SK-N-SH (cell line): ENCODE data around the gene MYOZ2. TPM values are rescaled to one million over a fixed set of nuclear protein-coding genes. Genes with fewer than 3 reads are reported as not detected.

Source experiments
- CTCF ChIA-PET: fragments of 300-600, 350-600 bp; formaldehyde crosslinking; extraction: SDS; loops from one replicate; lab custom pipeline; 2021; lab: Yijun Ruan, JAX
- POLR2A ChIA-PET: fragments of 350-600 bp; sonication (Branson Sonifier 250); formaldehyde crosslinking; extraction: SDS; loops from one replicate; lab custom pipeline; 2020; ENCODE audit warnings: antibody characterized with exemption, inconsistent platforms; lab: Yijun Ruan, JAX
- DNase-seq: peaks from one replicate; pipeline ENCODE4 v3.0.0; 2012
- H2AFZ ChIP-seq: fragments of 200-600 bp; sonication (generic); 2 replicates; pipeline ENCODE4 v1.8.1; 2016; ENCODE audit warnings: antibody characterized with exemption, mild to moderate bottlenecking, low read depth
- H3F3A ChIP-seq: fragments of 200-600 bp; sonication (generic); replicated peaks from 2 replicates; pipeline ENCODE3; 2016; ENCODE audit warnings: antibody characterized with exemption, mild to moderate bottlenecking; ENCODE audit not compliant: insufficient read depth
- H3K27ac ChIP-seq, 2 experiments: fragments of 200-500 bp in 1 of 2; fragments of 200-600 bp in 1 of 2; sonication (Bioruptor generic) in 1 of 2; sonication (generic), shearing (Covaris generic) in 1 of 2; 2 replicates each; pipeline versions ENCODE4 v1.5.1 to v1.6.1; 2014 to 2016; ENCODE audit warnings: low read depth in 2 of 2, inconsistent platforms in 1 of 2, low read length in 1 of 2, mild to moderate bottlenecking in 1 of 2, mixed read lengths in 1 of 2
- H3K27me3 ChIP-seq: fragments of 200-600 bp; sonication (generic), shearing (Covaris generic); 2 replicates; pipeline ENCODE4 v1.6.1; 2016; ENCODE audit warnings: mixed run types; ENCODE audit not compliant: insufficient read depth
- H3K36me3 ChIP-seq, 2 experiments: fragments of 200-500 bp in 1 of 2; fragments of 200-600 bp in 1 of 2; sonication (Bioruptor generic) in 1 of 2; sonication (generic) in 1 of 2; replicated peaks in 1 of 2; 2 replicates each; pipeline versions ENCODE3 to v1.5.1; 2014 to 2016; ENCODE audit warnings: low read length in 1 of 2, mild to moderate bottlenecking in 1 of 2; ENCODE audit not compliant: insufficient read depth in 2 of 2, control insufficient read depth in 1 of 2
- H3K4me1 ChIP-seq, 2 experiments: fragments of 200-500 bp in 1 of 2; fragments of 200-600 bp in 1 of 2; sonication (Bioruptor generic) in 1 of 2; sonication (generic), shearing (Covaris generic) in 1 of 2; 2 replicates each; pipeline versions ENCODE4 v1.5.1 to v1.6.1; 2014 to 2016; ENCODE audit warnings: low read depth in 1 of 2, low read length in 1 of 2, mixed run types in 1 of 2; ENCODE audit not compliant: insufficient read depth in 2 of 2, control insufficient read depth in 1 of 2
- H3K4me2 ChIP-seq: fragments of 200-600 bp; sonication (generic), shearing (Covaris generic); 2 replicates; pipeline ENCODE4 v1.6.1; 2017; ENCODE audit warnings: mixed run types
- H3K4me3 ChIP-seq, 2 experiments: fragments of 200-500 bp in 1 of 2; fragments of 200-600 bp in 1 of 2; sonication (Bioruptor generic) in 1 of 2; sonication (generic), shearing (Covaris generic) in 1 of 2; 2 replicates each; pipeline versions ENCODE4 v1.5.1 to v1.8.1; 2014 to 2016; ENCODE audit warnings: low read depth in 2 of 2, inconsistent platforms in 1 of 2, low read length in 1 of 2, mild to moderate bottlenecking in 1 of 2, mixed read lengths in 1 of 2, moderate library complexity in 1 of 2
- H3K79me2 ChIP-seq: fragments of 200-600 bp; sonication (generic); 2 replicates; pipeline ENCODE4 v1.8.1; 2017; ENCODE audit warnings: mild to moderate bottlenecking; ENCODE audit not compliant: insufficient read depth
- H3K9ac ChIP-seq: fragments of 200-600 bp; sonication (generic); 2 replicates; pipeline ENCODE4 v1.6.1; 2017; ENCODE audit warnings: mixed run types
- H3K9me2 ChIP-seq: fragments of 200-600 bp; sonication (generic); 2 replicates; pipeline ENCODE4 v1.6.1; 2017; ENCODE audit warnings: mixed run types
- H3K9me3 ChIP-seq: fragments of 200-600 bp; sonication (generic); 2 replicates; pipeline ENCODE4 v1.6.1; 2017; ENCODE audit warnings: mixed run types, mild to moderate bottlenecking, moderate library complexity
- H4K20me1 ChIP-seq: fragments of 200-600 bp; sonication (generic); 2 replicates; pipeline ENCODE4 v1.6.1; 2017; ENCODE audit warnings: mild to moderate bottlenecking, mixed run types; ENCODE audit not compliant: insufficient read depth
- CHD2 ChIP-seq: fragments of 150-350 bp; IDR thresholded peaks from 2 replicates; pipeline ENCODE4 v1.6.1; 2018; ENCODE audit warnings: low read length; ENCODE audit not compliant: partially characterized antibody
- CTCF ChIP-seq: fragments of 200-600 bp; sonication (generic); IDR thresholded peaks from 2 replicates; pipeline ENCODE4 v1.6.1; 2017; ENCODE audit warnings: antibody characterized with exemption, mild to moderate bottlenecking, moderate library complexity
- EP300 ChIP-seq, 2 experiments: IDR thresholded peaks; 2 replicates each; pipeline versions ENCODE4 v1.4.0 to v1.6.1; 2012; ENCODE audit warnings: borderline replicate concordance in 1 of 2, low read depth in 1 of 2, low read length in 1 of 2
- FOSL2 ChIP-seq: IDR thresholded peaks from 2 replicates; pipeline ENCODE4 v1.4.0; 2012; ENCODE audit warnings: low read depth, mild to moderate bottlenecking, moderate library complexity, borderline replicate concordance
- GABPA ChIP-seq: IDR thresholded peaks from 2 replicates; pipeline ENCODE4 v1.4.0; 2012; ENCODE audit warnings: low read depth, mild to moderate bottlenecking
- GATA2 ChIP-seq: sonication (generic); formaldehyde crosslinking; IDR thresholded peaks from 2 replicates; pipeline ENCODE4 v1.5.0; 2020; ENCODE audit warnings: mild to moderate bottlenecking, missing genetic modification reagents
- IRF3 ChIP-seq: fragments of 150-350 bp; IDR thresholded peaks from 2 replicates; pipeline ENCODE4 v1.6.1; 2016; ENCODE audit warnings: mild to moderate bottlenecking, low read depth, low read length
- JUND ChIP-seq: IDR thresholded peaks from 2 replicates; pipeline ENCODE4 v1.4.0; 2012
- MAX ChIP-seq: IDR thresholded peaks from 2 replicates; pipeline ENCODE4 v1.4.0; 2012; ENCODE audit warnings: low read depth
- MEF2A ChIP-seq: IDR thresholded peaks from 2 replicates; pipeline ENCODE4 v1.4.0; 2012; ENCODE audit warnings: low read depth, borderline replicate concordance
- NFIC ChIP-seq: IDR thresholded peaks from 2 replicates; pipeline ENCODE4 v1.4.0; 2012; ENCODE audit warnings: borderline replicate concordance
- PBX3 ChIP-seq: IDR thresholded peaks from 2 replicates; pipeline ENCODE4; 2012
- POLR2AphosphoS5 ChIP-seq: IDR thresholded peaks from 2 replicates; pipeline ENCODE4 v1.6.1; 2012; ENCODE audit warnings: low read depth, low read length
- RAD21 ChIP-seq: IDR thresholded peaks from 2 replicates; pipeline ENCODE4 v1.6.1; 2012; ENCODE audit warnings: mild to moderate bottlenecking, low read length
- REST ChIP-seq: IDR thresholded peaks from 2 replicates; pipeline ENCODE4 v1.6.1; 2012; ENCODE audit warnings: mild to moderate bottlenecking, low read depth, low read length, moderate library complexity
- RFX5 ChIP-seq: IDR thresholded peaks from 2 replicates; pipeline ENCODE4 v1.6.1; 2012; ENCODE audit warnings: mild to moderate bottlenecking, improper control_type of control experiment, low read length
- RXRA ChIP-seq: IDR thresholded peaks from 2 replicates; pipeline ENCODE4 v1.4.0; 2012; ENCODE audit warnings: low read depth, mild to moderate bottlenecking, borderline replicate concordance
- SMC3 ChIP-seq: IDR thresholded peaks from 2 replicates; pipeline ENCODE4 v1.6.1; 2012; ENCODE audit warnings: low read depth, low read length, improper control_type of control experiment
- TAF1 ChIP-seq: IDR thresholded peaks from 2 replicates; pipeline ENCODE4 v1.6.1; 2012; ENCODE audit warnings: low read depth, mild to moderate bottlenecking, low read length, moderate library complexity, borderline replicate concordance
- TCF12 ChIP-seq: IDR thresholded peaks from 2 replicates; pipeline ENCODE4 v1.4.0; 2012
- TEAD4 ChIP-seq: IDR thresholded peaks from 2 replicates; pipeline ENCODE4 v1.4.0; 2012; ENCODE audit warnings: mild to moderate bottlenecking, borderline replicate concordance; ENCODE audit not compliant: insufficient read depth
- ZBTB33 ChIP-seq: IDR thresholded peaks from 2 replicates; pipeline ENCODE4 v1.4.0; 2012; ENCODE audit warnings: low read depth, borderline replicate concordance
- WGBS: methylation state at CpG from one replicate; pipeline ENCODE4 v1.1.6; 2017; ENCODE audit warnings: low lambda C conversion rate; 5-methylcytosine and 5-hydroxymethylcytosine counted together
- polyA plus RNA-seq, 3 experiments: library from polyadenylated mRNA; depleted of rRNA; stranded (reverse); fragments of >200 nt; gene quantifications; 2 replicates each; pipeline ENCODE4 v1.2.3, GENCODE V29; 2012

The MYOZ2 gene
- polyA plus RNA-seq, 1 of the 3 experiments (the other 2 are of a cell fraction): 0.26 TPM

- Histone ChIP-seq H3K79me2 (peaks cover 12% of the 10 kb centered on the region), H3K9me2 (no peaks in the 10 kb centered on the region), H3K4me2 (peak overlapping the region; percentile 9; the same call in 1 of the 2 replicates), H3K36me3 (no peaks in the 10 kb centered on the region), H4K20me1 (no peaks in the 10 kb centered on the region), H3K4me3 (no peak overlapping the region), H3K4me1 (peaks cover 2 to 24% of the 10 kb centered on the region in 2 experiments; a peak in 3 of 4 replicates), H3K27me3 (no peaks in the 10 kb centered on the region), H3K9me3 (no peaks in the 10 kb centered on the region), H3K9ac (peak overlapping the region; percentile 15; the same call in 1 of the 2 replicates), H2AFZ (peak overlapping the region; percentile 23; the same call in 1 of the 2 replicates), H3F3A (peaks cover 29% of the 10 kb centered on the region), H3K27ac (peak overlapping the region; percentile 48 to 65; a peak in 3 of 4 replicates)
- ChIA-PET CTCF (interaction anchor here (0.8 kb wide), 1 partner anchor 16 kb away, joined by 4 read pairs; no protein-coding TSS in a partner anchor), POLR2A (no interaction called here)
- no peak for TF ChIP-seq TAF1
- TF ChIP-seq EP300 (IDR thresholded peaks at IDR 0.05; ENCODE audit: borderline replicate concordance in 1 of 2, low read depth in 1 of 2, low read length in 1 of 2): peak in 1 of 2 experiments; percentile 76; a peak in 1 of 4 replicates
- no peak for TF ChIP-seq GABPA
- TF ChIP-seq POLR2AphosphoS5: peak; percentile 42; the same call in 1 of the 2 replicates
- TF ChIP-seq TEAD4: peak; percentile 57; the same call in 1 of the 2 replicates
- TF ChIP-seq MAX: peak; percentile 44
- TF ChIP-seq FOSL2: 0 out of 2 replicates have a peak, but pooled peaks have one; percentile 34
- peak; percentile 80 for TF ChIP-seq TCF12
- TF ChIP-seq REST: no peak
- no peak for TF ChIP-seq GATA2
- peak; percentile 67 for TF ChIP-seq PBX3
- TF ChIP-seq MEF2A: peak; percentile 30; the same call in 1 of the 2 replicates
- TF ChIP-seq CHD2: no peak
- peak; percentile 20; the same call in 1 of the 2 replicates for TF ChIP-seq NFIC
- no peak for TF ChIP-seq SMC3
- no peak for TF ChIP-seq IRF3
- TF ChIP-seq RFX5: no peak
- TF ChIP-seq ZBTB33: no peak
- no peak for TF ChIP-seq RAD21
- TF ChIP-seq CTCF: no peak
- TF ChIP-seq RXRA: no peak
- peak; percentile 43 for TF ChIP-seq JUND
- WGBS: 8% methylated on average over 1 of the region's 1 CpG
- DNase-seq: no peak
These were observed 71.4 kb downstream of the MYOZ2 start for GRCh38 chr4:119207051-119207450.
